Right lobe of liver (tissue), 6 donors: Measurements from ENCODE around the gene TJP3. TPM values are rescaled to one million over a fixed set of nuclear protein-coding genes. Genes with fewer than 3 reads are reported as not detected.

Experiments
- ATAC-seq, 4 donors: fragments of 200-7000 bp; cut with Tn5 transposase; one replicate each; pipeline ENCODE4 v1.9.1; 2020; ENCODE audit warnings: mild to moderate bottlenecking in 4 of 4, moderate library complexity in 4 of 4
- DNase-seq, 3 donors: peaks; one replicate each; pipeline ENCODE4 v3.0.0-alpha.2; 2020
- H3K27ac ChIP-seq, 3 donors: fragments of 200-600 bp; one replicate each; pipeline ENCODE4 v1.8.0; 2022
- H3K27me3 ChIP-seq, 2 donors: fragments of 200-600 bp; one replicate each; pipeline ENCODE4 v1.8.0; 2022
- H3K36me3 ChIP-seq, 4 donors: fragments of 200-600 bp; sonication (generic) in 1 of 4; one replicate each; pipeline versions ENCODE4 v1.5.1 to v1.8.0; 2017 to 2022; ENCODE audit warnings: control low read depth in 1 of 4
- H3K4me1 ChIP-seq, 4 donors: fragments of 200-600 bp; sonication (generic) in 1 of 4; one replicate each; pipeline versions ENCODE4 v1.5.1 to v1.8.0; 2017 to 2022; ENCODE audit warnings: control low read depth in 1 of 4
- H3K4me3 ChIP-seq, 3 donors: fragments of 200-600 bp; one replicate each; pipeline ENCODE4 v1.8.0; 2022
- H3K9me3 ChIP-seq, 4 donors: fragments of 200-600 bp; sonication (generic) in 1 of 4; one replicate each; pipeline versions ENCODE4 v1.5.1 to v1.8.0; 2017 to 2022; ENCODE audit warnings: control low read depth in 1 of 4
- CTCF ChIP-seq, 4 donors: fragments of 200-600 bp in 3 of 4; fragments of 450-650 bp in 1 of 4; IDR thresholded peaks; one replicate each; pipeline versions ENCODE4 v1.5.1 to v1.8.0; 2016 to 2022; ENCODE audit warnings: antibody characterized with exemption in 4 of 4, mild to moderate bottlenecking in 2 of 4
- POLR2A ChIP-seq: fragments of 450-650 bp; IDR thresholded peaks from one replicate; pipeline ENCODE4 v1.6.1; 2017; ENCODE audit warnings: antibody characterized with exemption, mild to moderate bottlenecking
- WGBS: methylation state at CpG from one replicate; pipeline ENCODE4 v1.1.6; 2018; ENCODE audit warnings: low coverage, low lambda C conversion rate; ENCODE audit not compliant: insufficient coverage; ENCODE audit errors: missing lambda C conversion rate; 5-methylcytosine and 5-hydroxymethylcytosine counted together
- intact Hi-C, 2 donors: fragments of 100-400 bp; cut with DNase I; formaldehyde crosslinking; loops; one replicate each; pipeline versions ENCODE4 v1.11.2 to v1.14.1; 2022
- total RNA-seq, 6 experiments: library from RNA; depleted of rRNA in 2 of 6; stranded (reverse); fragments of >200 nt in 2 of 6; fragmentation: NEBNext Ultra II Directional in 3 of 6; extraction: Animal tissue kit (Norgen Biotek cat#: 25700) in 3 of 6; gene quantifications; one replicate each; pipeline versions ENCODE4 v1.1.0 to v1.2.4, GENCODE V29; 2016 to 2023
- donor health status: DM: no; HTN: yes; CAD: no.
- donor health status: DM: no; HTN: no; CAD: no.
- donor health status: DM: no; HTN: no; CAD: no.
- donor health status: DM: no; HTN: yes; CAD: no.
- donor health status: DM: no; HTN: yes; CAD: no.

Gene TJP3
- total RNA-seq, 6 experiments from 2014 or later, result 7.9 to 27.0 (median 16.5) TPM

GRCh38 chr19:3697671-3698385 lies 10.4 kb upstream of the TJP3 start:
- H3K4me1 ChIP-seq, result no peaks in the 10 kb centered on the region
- no peak overlapping the region for H3K27ac ChIP-seq
- no peaks in the 10 kb centered on the region for H3K9me3 ChIP-seq
- WGBS, result 96% methylated on average over 11 of the region's 43 CpGs
- H3K36me3 ChIP-seq, result no peaks in the 10 kb centered on the region
- no peak for DNase-seq
- intact Hi-C loops, result no loop called here
- no peak for ATAC-seq
- no peak for TF ChIP-seq POLR2A
- TF ChIP-seq CTCF (IDR thresholded peaks at IDR 0.05), result no peak
- H3K27me3 ChIP-seq, result no peaks in the 10 kb centered on the region
- no peak overlapping the region for H3K4me3 ChIP-seq

- Histone ChIP-seq H3K27ac (no peak overlapping the region), H3K9me3 (no peaks in the 10 kb centered on the region), H3K27me3 (no peaks in the 10 kb centered on the region), H3K36me3 (no peaks in the 10 kb centered on the region), H3K4me3 (no peak overlapping the region), H3K4me1 (no peaks in the 10 kb centered on the region)
- ATAC-seq (no peak), DNase-seq (no peak)
- WGBS, result 71% methylated on average over 5 of the region's 12 CpGs
- intact Hi-C loops, result no loop called here
- TF ChIP-seq POLR2A (no peak), CTCF (IDR thresholded peaks at IDR 0.05) (no peak)
These were observed 9.7 kb upstream of the TJP3 start for GRCh38 chr19:3698386-3698950.

GRCh38 chr19:3698974-3699740 lies 9.0 kb upstream of the TJP3 start:
- Histone ChIP-seq H3K4me1 (no peaks in the 10 kb centered on the region), H3K4me3 (peak overlapping the region; percentile 61 to 86 (median 71))
- WGBS, result 6% methylated on average over 20 of the region's 34 CpGs

More at GRCh38 chr19:3698974-3699740, 9.0 kb upstream of the TJP3 start:
- DNase-seq, result peak in 1 of 3 donors; percentile 44
- intact Hi-C loops, result no loop called here
- TF ChIP-seq POLR2A, result peak; percentile 15
- no peak for TF ChIP-seq CTCF (IDR thresholded peaks at IDR 0.05)
- peak; percentile 35 to 53 (median 50) for ATAC-seq
- no peaks in the 10 kb centered on the region for H3K36me3 ChIP-seq
- H3K27me3 ChIP-seq, result no peaks in the 10 kb centered on the region
- H3K9me3 ChIP-seq, result no peaks in the 10 kb centered on the region
- H3K27ac ChIP-seq, result peak overlapping the region; percentile 53 to 81 (median 66)
